ENCODE data around the gene NKPD1.

DNA sequence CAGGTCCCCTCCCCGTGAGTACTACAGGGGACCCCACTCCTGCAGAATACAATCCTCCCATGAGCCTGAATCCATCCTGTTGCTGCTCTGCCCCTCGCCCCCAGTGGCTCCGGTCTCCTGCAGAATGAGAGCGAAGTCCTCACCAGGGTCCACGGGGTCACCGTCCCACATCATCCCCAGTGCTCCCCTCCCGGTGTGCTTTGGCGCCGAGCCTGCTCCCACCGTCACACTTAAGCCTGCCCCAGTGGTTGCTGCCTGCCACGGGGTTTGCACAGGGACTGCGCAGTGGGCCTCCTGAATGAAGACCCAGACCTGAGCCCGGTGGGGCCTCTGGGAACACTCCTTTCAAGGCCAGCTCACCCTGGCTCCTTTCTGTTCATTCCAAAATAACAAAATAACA lies 30.5 kb downstream of the NKPD1 start:
- TF ChIP-seq, protein P1, sequence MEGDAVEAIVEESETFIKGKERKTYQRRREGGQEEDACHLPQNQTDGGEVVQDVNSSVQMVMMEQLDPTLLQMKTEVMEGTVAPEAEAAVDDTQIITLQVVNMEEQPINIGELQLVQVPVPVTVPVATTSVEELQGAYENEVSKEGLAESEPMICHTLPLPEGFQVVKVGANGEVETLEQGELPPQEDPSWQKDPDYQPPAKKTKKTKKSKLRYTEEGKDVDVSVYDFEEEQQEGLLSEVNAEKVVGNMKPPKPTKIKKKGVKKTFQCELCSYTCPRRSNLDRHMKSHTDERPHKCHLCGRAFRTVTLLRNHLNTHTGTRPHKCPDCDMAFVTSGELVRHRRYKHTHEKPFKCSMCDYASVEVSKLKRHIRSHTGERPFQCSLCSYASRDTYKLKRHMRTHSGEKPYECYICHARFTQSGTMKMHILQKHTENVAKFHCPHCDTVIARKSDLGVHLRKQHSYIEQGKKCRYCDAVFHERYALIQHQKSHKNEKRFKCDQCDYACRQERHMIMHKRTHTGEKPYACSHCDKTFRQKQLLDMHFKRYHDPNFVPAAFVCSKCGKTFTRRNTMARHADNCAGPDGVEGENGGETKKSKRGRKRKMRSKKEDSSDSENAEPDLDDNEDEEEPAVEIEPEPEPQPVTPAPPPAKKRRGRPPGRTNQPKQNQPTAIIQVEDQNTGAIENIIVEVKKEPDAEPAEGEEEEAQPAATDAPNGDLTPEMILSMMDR (IDR thresholded peaks at IDR 0.05) = no peak
- TF ChIP-seq POLR2A (IDR thresholded peaks at IDR 0.05) = no peak

All from body of pancreas (tissue), 4 donors.